HG03575 (cell line): Measurements from ENCODE around the gene ACTL7A.

Source experiments
- ATAC-seq: cut with Tn5 transposase; IDR thresholded peaks from one replicate; pipeline ENCODE4 v1.9.1; 2021; ENCODE audit not compliant: unreplicated experiment, insufficient number of reproducible peaks, low FRiP score; ENCODE audit errors: extremely low read depth

ACTL7A gene

DNA sequence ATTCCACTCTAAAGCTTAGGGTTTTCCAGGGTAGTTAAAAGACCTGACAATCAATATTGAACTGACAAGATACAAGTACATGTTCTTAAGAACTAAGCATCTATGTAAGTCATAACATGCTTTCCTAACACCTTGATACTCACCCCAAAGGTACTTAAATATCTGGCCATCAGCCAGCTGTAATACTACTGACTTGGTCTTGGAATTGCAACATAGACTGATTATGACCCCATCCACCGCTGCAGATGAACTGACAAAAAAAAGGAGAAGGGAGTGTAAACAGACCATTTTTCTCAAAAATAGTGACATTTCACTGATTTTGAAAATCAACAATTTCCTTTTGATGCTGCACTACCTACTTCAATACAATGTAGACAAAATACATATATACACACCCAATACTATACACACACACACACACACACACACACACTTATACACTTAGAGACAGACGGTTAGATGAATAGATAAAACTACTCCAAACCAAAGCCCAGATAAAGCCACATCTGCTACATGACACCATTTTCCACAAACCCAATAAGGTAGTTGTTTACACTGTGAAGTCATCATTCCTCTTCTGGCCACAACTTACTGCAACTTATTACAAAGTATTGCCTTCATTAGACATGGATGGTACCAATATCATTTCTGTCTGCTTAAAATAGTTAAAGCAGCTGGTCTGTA lies 41.5 kb downstream of the ACTL7A start:
- no peak for ATAC-seq

DNA sequence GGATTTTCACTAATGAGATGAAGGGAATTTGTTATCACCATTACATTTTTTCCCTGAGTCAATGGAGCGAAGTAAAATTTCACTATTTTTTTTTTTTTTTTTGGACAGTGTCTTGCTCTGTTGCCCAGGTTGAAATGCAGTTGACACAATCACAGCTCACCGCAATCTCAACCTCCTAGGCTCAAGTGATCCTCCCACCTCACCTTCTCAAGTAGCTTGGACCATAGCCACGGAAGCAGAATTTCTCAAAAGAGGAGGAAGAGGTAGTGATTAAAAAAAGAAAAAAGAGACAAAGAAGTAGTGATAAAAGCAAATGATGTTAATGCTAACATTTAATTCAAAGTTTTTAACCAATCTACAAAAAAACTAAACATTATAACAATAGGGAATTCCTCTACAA lies 42.1 kb downstream of the ACTL7A start:
- ATAC-seq: no peak

DNA sequence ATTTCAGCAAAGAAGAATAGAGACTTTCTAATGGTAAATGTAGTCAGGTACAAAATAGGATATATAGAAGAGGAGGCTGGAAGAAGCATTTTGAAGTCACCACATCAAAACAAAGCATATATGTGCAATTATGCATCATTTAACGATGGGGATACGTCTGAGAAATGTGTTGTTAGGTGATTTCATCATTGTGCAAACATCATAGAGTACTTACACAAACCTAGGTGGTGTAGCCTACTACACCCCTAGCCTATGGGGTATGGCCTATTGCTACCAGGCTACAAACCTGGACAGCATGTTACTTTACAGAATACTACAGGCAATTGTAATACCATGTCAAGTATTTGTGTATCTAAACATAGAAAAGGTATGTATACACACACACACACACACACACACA lies 43.4 kb downstream of the ACTL7A start:
- no peak for ATAC-seq

DNA sequence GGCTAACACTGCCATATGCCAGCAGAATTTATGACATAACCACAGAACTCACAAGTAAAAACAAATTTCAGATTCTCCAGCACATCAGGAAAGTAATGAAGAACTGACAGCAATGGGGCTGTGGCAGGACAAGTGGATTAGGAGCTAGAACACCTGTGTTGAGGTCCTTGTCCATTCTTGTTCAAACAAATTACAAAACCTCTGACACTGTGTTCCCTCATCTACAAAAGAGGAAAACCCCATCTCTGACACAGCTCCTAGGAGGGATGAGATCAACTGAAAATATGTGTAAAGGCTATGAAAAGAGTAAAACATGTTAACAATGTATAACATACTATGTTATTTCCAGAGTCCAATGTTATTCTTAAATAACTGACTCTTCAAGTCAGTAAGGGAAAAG lies 48.3 kb downstream of the ACTL7A start:
- no peak for ATAC-seq

DNA sequence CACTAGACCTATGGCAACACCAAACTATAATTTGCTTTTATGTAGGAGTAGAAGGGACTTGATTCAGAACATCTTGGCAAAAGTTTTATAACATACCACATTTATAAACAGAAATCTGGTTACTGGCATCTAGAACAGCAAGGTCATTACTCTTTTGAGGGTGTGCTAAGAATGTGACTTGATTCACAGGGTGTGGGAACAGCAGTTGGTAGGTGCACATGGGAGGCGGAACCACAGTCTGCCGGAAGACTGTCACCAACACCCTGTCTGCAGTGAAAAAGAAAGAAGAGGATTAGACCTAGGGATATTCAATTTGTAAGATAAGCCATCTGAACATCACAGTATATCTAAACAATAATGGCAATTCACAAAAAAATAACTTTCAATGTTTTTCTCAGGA lies 48.8 kb downstream of the ACTL7A start:
- ATAC-seq: no peak

DNA sequence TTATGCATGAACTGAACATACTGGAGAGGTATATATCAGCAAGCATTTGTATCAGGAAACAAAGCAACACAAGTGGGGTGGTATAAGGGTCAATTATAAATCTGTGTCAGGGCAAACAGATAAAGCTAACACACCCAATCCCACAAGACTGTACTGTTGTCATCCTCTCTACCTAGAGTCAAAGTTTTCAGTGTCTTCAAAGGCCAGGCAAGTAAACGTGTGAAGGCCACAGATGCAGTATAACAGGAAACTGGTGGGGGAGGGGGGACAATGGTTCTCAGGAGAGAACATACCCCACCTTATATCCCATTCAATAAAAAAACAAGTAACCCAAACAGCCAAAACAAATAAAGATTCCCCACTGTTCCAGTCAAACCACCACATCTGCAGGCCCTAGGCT lies 49.8 kb downstream of the ACTL7A start:
- ATAC-seq: no peak
